HepG2 (cell line): ENCODE results near the gene BLOC1S4. TPM values are rescaled to one million over a fixed set of nuclear protein-coding genes. Genes with fewer than 3 reads are reported as not detected.

ENCODE experiments used
- ATAC-seq: fragments of 200-7000 bp; cut with Tn5 transposase; 3 replicates; pipeline ENCODE4 v1.9.1; 2020; ENCODE audit warnings: mild to moderate bottlenecking, moderate library complexity
- BruUV-seq: library from RNA; stranded (reverse); fragments of 400-500 nt; replicated peaks from 2 replicates; lab custom pipeline; 2021; lab: Mats Ljungman, UMichigan
- CTCF ChIA-PET: fragments of 300-600 bp; formaldehyde crosslinking; extraction: SDS; loops from one replicate; lab custom pipeline; 2021; ENCODE audit warnings: low total read pairs, inconsistent platforms, low intra/inter-chr PET ratio; lab: Yijun Ruan, JAX
- POLR2A ChIA-PET: fragments of 350-600 bp; sonication (Branson Sonifier 250); formaldehyde crosslinking; loops from one replicate; lab custom pipeline; 2020; ENCODE audit warnings: antibody characterized with exemption, inconsistent platforms; lab: Yijun Ruan, JAX
- DNase-seq: peaks from one replicate; pipeline ENCODE4 v3.0.0-alpha.2; 2015; ENCODE audit warnings: low spot score
- FAIRE-seq: peaks from 3 replicates; lab custom pipeline; 2011; peaks lifted over from hg19 to GRCh38; lab: Jason Lieb, UNC
- H2AFZ ChIP-seq: one replicate; pipeline ENCODE4 v1.6.1; 2011; ENCODE audit warnings: low read length, inconsistent platforms
- H3K27ac ChIP-seq: fragments of 300-600 bp; 3 replicates; pipeline ENCODE4 v1.8.0; 2011; ENCODE audit warnings: mixed run types, mild to moderate bottlenecking, mixed read lengths, low read length, inconsistent platforms; ENCODE audit not compliant: insufficient read depth; ENCODE audit errors: extremely low read length
- H3K27me3 ChIP-seq, 2 experiments: fragments of 200-600 bp in 1 of 2; 2 replicates in 1 of 2; 3 replicates in 1 of 2; pipeline versions ENCODE4 v1.6.0 to v1.8.0; 2011; ENCODE audit warnings: low read length in 2 of 2, mild to moderate bottlenecking in 2 of 2, moderate library complexity in 2 of 2, inconsistent platforms in 1 of 2; ENCODE audit not compliant: insufficient read depth in 2 of 2, control insufficient read depth in 1 of 2
- H3K36me3 ChIP-seq, 2 experiments: fragments of 200-600 bp in 1 of 2; replicated peaks in 1 of 2; 2 replicates in 1 of 2; 3 replicates in 1 of 2; pipeline versions ENCODE4 v1.5.1 to v1.8.0; 2011; ENCODE audit warnings: low read length in 2 of 2, inconsistent platforms in 1 of 2; ENCODE audit not compliant: insufficient read depth in 2 of 2, control insufficient read depth in 1 of 2
- H3K4me1 ChIP-seq: 2 replicates; pipeline ENCODE4 v1.5.1; 2012; ENCODE audit warnings: low read length, inconsistent platforms; ENCODE audit not compliant: insufficient read depth
- H3K4me2 ChIP-seq: 2 replicates; pipeline ENCODE4 v1.6.0; 2011; ENCODE audit warnings: low read depth, low read length, inconsistent platforms
- H3K4me3 ChIP-seq, 3 experiments: fragments of 200-600 bp in 1 of 3; sonication (generic), shearing (Covaris generic) in 1 of 3; replicated peaks in 1 of 3; 2 replicates each; pipeline ENCODE4 v1.5.1; 2011 to 2016; ENCODE audit warnings: low read length in 3 of 3, inconsistent platforms in 2 of 3, low read depth in 2 of 3, mild to moderate bottlenecking in 2 of 3, control low read depth in 1 of 3, mixed read lengths in 1 of 3; ENCODE audit not compliant: insufficient read depth in 1 of 3
- H3K79me2 ChIP-seq: one replicate; pipeline ENCODE4 v1.6.1; 2011; ENCODE audit warnings: low read length, inconsistent platforms; ENCODE audit not compliant: insufficient read depth
- H3K9ac ChIP-seq: 2 replicates; pipeline ENCODE4 v1.6.0; 2011; ENCODE audit warnings: mild to moderate bottlenecking, low read depth, low read length, inconsistent platforms; ENCODE audit not compliant: insufficient read depth
- H3K9me3 ChIP-seq: 2 replicates; pipeline ENCODE4 v1.5.1; 2012; ENCODE audit warnings: mild to moderate bottlenecking, low read length
- H4K20me1 ChIP-seq: 2 replicates; pipeline ENCODE4 v1.6.0; 2011; ENCODE audit warnings: inconsistent platforms, mild to moderate bottlenecking, low read length, moderate library complexity; ENCODE audit not compliant: insufficient read depth
- DMAP1 ChIP-seq: IDR thresholded peaks from 2 replicates; pipeline ENCODE4 v1.6.1; 2016
- ELF1 ChIP-seq: sonication (generic); formaldehyde crosslinking; IDR thresholded peaks from 2 replicates; pipeline ENCODE4 v1.4.0; 2020; ENCODE audit warnings: missing genetic modification reagents
- FOXJ3 ChIP-seq: sonication (generic); formaldehyde crosslinking; IDR thresholded peaks from 2 replicates; pipeline ENCODE4 v1.4.0; 2020; ENCODE audit warnings: missing genetic modification reagents, mild to moderate bottlenecking, borderline replicate concordance
- IKZF4 ChIP-seq: sonication (generic); formaldehyde crosslinking; IDR thresholded peaks from 2 replicates; pipeline ENCODE4 v1.5.1; 2020; ENCODE audit warnings: borderline replicate concordance, mild to moderate bottlenecking, low read depth, missing genetic modification reagents; ENCODE audit errors: not compliant biosample characterization
- KLF16 ChIP-seq, 2 experiments: sonication (generic) in 1 of 2; formaldehyde crosslinking in 1 of 2; IDR thresholded peaks; 2 replicates each; pipeline versions ENCODE4 v1.6.1 to v1.8.0; 2016 to 2023; ENCODE audit warnings: missing genetic modification reagents in 2 of 2, missing compliant biosample characterization in 1 of 2
- RARG ChIP-seq: sonication (generic); formaldehyde crosslinking; IDR thresholded peaks from 2 replicates; pipeline ENCODE4 v1.4.0; 2020; ENCODE audit warnings: low read depth, mild to moderate bottlenecking, missing genetic modification reagents
- SMARCE1 ChIP-seq: fragments of 450-650 bp; IDR thresholded peaks from 2 replicates; pipeline ENCODE4 v1.6.1; 2017; ENCODE audit warnings: borderline replicate concordance
- SNRNP70 ChIP-seq: fragments of 200-400 bp; formaldehyde crosslinking; IDR thresholded peaks from 2 replicates; pipeline ENCODE4 v1.6.1; 2017; ENCODE audit warnings: mild to moderate bottlenecking, low read depth, low read length, moderate library complexity
- ZBTB20 ChIP-seq: sonication (generic); formaldehyde crosslinking; IDR thresholded peaks from 2 replicates; pipeline ENCODE4 v1.8.1; 2023; ENCODE audit warnings: missing genetic modification reagents, low read depth, mild to moderate bottlenecking, borderline replicate concordance
- ZIK1 ChIP-seq: sonication (generic); formaldehyde crosslinking; IDR thresholded peaks from 2 replicates; pipeline ENCODE4 v1.5.0; 2020; ENCODE audit warnings: mild to moderate bottlenecking, low read depth, missing genetic modification reagents, borderline replicate concordance
- ZNF138 ChIP-seq: sonication (generic); formaldehyde crosslinking; IDR thresholded peaks from 2 replicates; pipeline ENCODE4 v1.5.0; 2020; ENCODE audit warnings: mild to moderate bottlenecking, low read depth, missing genetic modification reagents
- ZNF263 ChIP-seq: sonication (generic); formaldehyde crosslinking; IDR thresholded peaks from 2 replicates; pipeline ENCODE4 v1.4.0; 2020; ENCODE audit warnings: missing genetic modification reagents
- ZNF329 ChIP-seq: sonication (generic); formaldehyde crosslinking; IDR thresholded peaks from 2 replicates; pipeline ENCODE4 v1.9.0; 2021; ENCODE audit warnings: low read depth, mild to moderate bottlenecking, missing genetic modification reagents
- ZNF333 ChIP-seq: sonication (generic); formaldehyde crosslinking; IDR thresholded peaks from 2 replicates; pipeline ENCODE4 v1.4.0; 2020; ENCODE audit warnings: mild to moderate bottlenecking, missing genetic modification reagents, borderline replicate concordance
- ZNF572 ChIP-seq: sonication (generic); formaldehyde crosslinking; IDR thresholded peaks from 2 replicates; pipeline ENCODE4 v1.5.1; 2020; ENCODE audit warnings: mild to moderate bottlenecking, missing genetic modification reagents
- WGBS: methylation state at CpG from one replicate; pipeline ENCODE4 v1.1.6; 2017; ENCODE audit warnings: low lambda C conversion rate; 5-methylcytosine and 5-hydroxymethylcytosine counted together
- in situ Hi-C: cut with HindIII; loops from 2 replicates; pipeline ENCODE4 v1.10.0; 2017; ENCODE audit warnings: low pct_unique_long_range_greater_than_20kb; ENCODE audit not compliant: extremely low pct_ligation_motif_present
- intact Hi-C: fragments of 100-400 bp; cut with micrococcal nuclease; formaldehyde crosslinking; loops from one replicate; pipeline ENCODE4 v1.10.0; 2022; ENCODE audit not compliant: unreplicated experiment
- polyA plus RNA-seq, 8 experiments: library from polyadenylated mRNA; depleted of rRNA in 3 of 8; stranded (reverse) in 7 of 8; unstranded in 1 of 8; fragments of >200 nt; fragmentation: Illumina TruSeq in 4 of 8; extraction: Trizol in 4 of 8; gene quantifications; 2 replicates each; pipeline versions ENCODE4 v1.2.1 to v1.2.3, GENCODE V29; 2011 to 2016; ENCODE audit warnings: low read depth in 4 of 8, missing spikeins in 1 of 8, mixed read lengths in 1 of 8; ENCODE audit not compliant: insufficient read depth in 1 of 8
- total RNA-seq, 5 experiments: library from RNA; depleted of rRNA; stranded (reverse); fragments of >200 nt; fragmentation: Illumina TruSeq; extraction: Trizol; gene quantifications; 2 replicates each; pipeline ENCODE4 v1.2.3, GENCODE V29; 2016; ENCODE audit warnings: low read depth in 1 of 5
- TF ChIP-seq, protein P1 (sequence below): IDR thresholded peaks from 2 replicates; pipeline ENCODE4 v1.6.1; 2016; ENCODE audit warnings: low read depth, control low read depth
- TF ChIP-seq, protein P2 (sequence below): sonication (generic); formaldehyde crosslinking; IDR thresholded peaks from 2 replicates; pipeline ENCODE4 v1.4.0; 2020; ENCODE audit warnings: missing genetic modification reagents, borderline replicate concordance
- TF ChIP-seq, protein P3 (sequence below): sonication (generic); formaldehyde crosslinking; IDR thresholded peaks from 2 replicates; pipeline ENCODE4 v1.9.0; 2022; ENCODE audit warnings: missing genetic modification reagents, mild to moderate bottlenecking, borderline replicate concordance

Gene BLOC1S4
- total and polyA plus RNA-seq, 2 of the 13 experiments (the other 11 are each of a cell fraction or from before 2014, with no cell fraction given): 15.5 to 20.9 TPM

GRCh38 chr4:6695660-6696610 lies 20.0 kb upstream of the BLOC1S4 start:
- Histone ChIP-seq H3K9me3 (no peaks in the 10 kb centered on the region), H3K27ac (peak overlapping the region; percentile 84), H3K27me3 (no peaks in the 10 kb centered on the region; a peak in 1 of 5 replicates), H3K4me3 (peak overlapping the region; percentile 82 to 96 (median 83)), H3K4me1 (peaks cover 60% of the 10 kb centered on the region), H3K9ac (peak overlapping the region; percentile 91), H4K20me1 (peaks cover 10% of the 10 kb centered on the region; the same call in 1 of the 2 replicates), H2AFZ (no peak overlapping the region), H3K36me3 (peaks cover 4 to 12% of the 10 kb centered on the region in 2 experiments; a peak in 2 of 5 replicates), H3K79me2 (peaks cover 39% of the 10 kb centered on the region), H3K4me2 (peak overlapping the region; percentile 93)
- ATAC-seq (peak; percentile 87), DNase-seq (peak; percentile 96), FAIRE-seq (peak; percentile 97)
- intact Hi-C loops: no loop called here
- WGBS: 6% methylated on average over 12 of the region's 18 CpGs
- BruUV-seq: no TSS peak
- ChIA-PET POLR2A (interaction anchor here (0.6 to 4.6 kb wide), 16 partner anchors 9 to 373 kb away, joined by 3 to 65 read pairs (median 7); partner anchors contain the start of genes BLOC1S4, GRPEL1, MRFAP1 and MRFAP1L1), CTCF (no interaction called here)
- in situ Hi-C loops: no loop called here
- peak; percentile 98 for TF ChIP-seq FOXJ3 (CRISPR knock-in tag)
- TF ChIP-seq, protein P1, sequence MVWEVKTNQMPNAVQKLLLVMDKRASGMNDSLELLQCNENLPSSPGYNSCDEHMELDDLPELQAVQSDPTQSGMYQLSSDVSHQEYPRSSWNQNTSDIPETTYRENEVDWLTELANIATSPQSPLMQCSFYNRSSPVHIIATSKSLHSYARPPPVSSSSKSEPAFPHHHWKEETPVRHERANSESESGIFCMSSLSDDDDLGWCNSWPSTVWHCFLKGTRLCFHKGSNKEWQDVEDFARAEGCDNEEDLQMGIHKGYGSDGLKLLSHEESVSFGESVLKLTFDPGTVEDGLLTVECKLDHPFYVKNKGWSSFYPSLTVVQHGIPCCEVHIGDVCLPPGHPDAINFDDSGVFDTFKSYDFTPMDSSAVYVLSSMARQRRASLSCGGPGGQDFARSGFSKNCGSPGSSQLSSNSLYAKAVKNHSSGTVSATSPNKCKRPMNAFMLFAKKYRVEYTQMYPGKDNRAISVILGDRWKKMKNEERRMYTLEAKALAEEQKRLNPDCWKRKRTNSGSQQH (CRISPR knock-in tag): peak; percentile 97
- no peak for TF ChIP-seq ZNF572 (CRISPR knock-in tag)
- peak; percentile 27 for TF ChIP-seq IKZF4
- peak; percentile 83; the same call in 1 of the 2 replicates for TF ChIP-seq ZNF333 (CRISPR knock-in tag)
- no peak for TF ChIP-seq SMARCE1
- TF ChIP-seq ZIK1 (CRISPR knock-in tag): no peak
- TF ChIP-seq ZNF263 (CRISPR knock-in tag): peak; percentile 29; the same call in 1 of the 2 replicates
- 0 out of 2 replicates have a peak, but pooled peaks have one; percentile 82 for TF ChIP-seq ZNF138
- TF ChIP-seq ELF1 (CRISPR knock-in tag): peak; percentile 57
- TF ChIP-seq DMAP1 (CRISPR knock-in tag): peak; percentile 92
- TF ChIP-seq ZBTB20 (CRISPR knock-in tag): peak; percentile 84
- no peak for TF ChIP-seq SNRNP70
- peak; percentile 54; the same call in 1 of the 2 replicates for TF ChIP-seq ZNF329 (CRISPR knock-in tag)
- TF ChIP-seq, protein P2, sequence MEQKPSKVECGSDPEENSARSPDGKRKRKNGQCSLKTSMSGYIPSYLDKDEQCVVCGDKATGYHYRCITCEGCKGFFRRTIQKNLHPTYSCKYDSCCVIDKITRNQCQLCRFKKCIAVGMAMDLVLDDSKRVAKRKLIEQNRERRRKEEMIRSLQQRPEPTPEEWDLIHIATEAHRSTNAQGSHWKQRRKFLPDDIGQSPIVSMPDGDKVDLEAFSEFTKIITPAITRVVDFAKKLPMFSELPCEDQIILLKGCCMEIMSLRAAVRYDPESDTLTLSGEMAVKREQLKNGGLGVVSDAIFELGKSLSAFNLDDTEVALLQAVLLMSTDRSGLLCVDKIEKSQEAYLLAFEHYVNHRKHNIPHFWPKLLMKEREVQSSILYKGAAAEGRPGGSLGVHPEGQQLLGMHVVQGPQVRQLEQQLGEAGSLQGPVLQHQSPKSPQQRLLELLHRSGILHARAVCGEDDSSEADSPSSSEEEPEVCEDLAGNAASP (CRISPR knock-in tag): peak; percentile 93; the same call in 1 of the 2 replicates
- TF ChIP-seq KLF16 (CRISPR knock-in tag; IDR thresholded peaks at IDR 0.05): peak in 1 of 2 experiments; percentile 86; a peak in 2 of 4 replicates
- no peak for TF ChIP-seq RARG (CRISPR knock-in tag)
- TF ChIP-seq, protein P3, sequence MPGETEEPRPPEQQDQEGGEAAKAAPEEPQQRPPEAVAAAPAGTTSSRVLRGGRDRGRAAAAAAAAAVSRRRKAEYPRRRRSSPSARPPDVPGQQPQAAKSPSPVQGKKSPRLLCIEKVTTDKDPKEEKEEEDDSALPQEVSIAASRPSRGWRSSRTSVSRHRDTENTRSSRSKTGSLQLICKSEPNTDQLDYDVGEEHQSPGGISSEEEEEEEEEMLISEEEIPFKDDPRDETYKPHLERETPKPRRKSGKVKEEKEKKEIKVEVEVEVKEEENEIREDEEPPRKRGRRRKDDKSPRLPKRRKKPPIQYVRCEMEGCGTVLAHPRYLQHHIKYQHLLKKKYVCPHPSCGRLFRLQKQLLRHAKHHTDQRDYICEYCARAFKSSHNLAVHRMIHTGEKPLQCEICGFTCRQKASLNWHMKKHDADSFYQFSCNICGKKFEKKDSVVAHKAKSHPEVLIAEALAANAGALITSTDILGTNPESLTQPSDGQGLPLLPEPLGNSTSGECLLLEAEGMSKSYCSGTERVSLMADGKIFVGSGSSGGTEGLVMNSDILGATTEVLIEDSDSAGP (CRISPR knock-in tag): peak; percentile 85
